RPMI8226 (cell line): ENCODE results near the gene PBX4.

Source experiments
- DNase-seq: peaks from one replicate; pipeline ENCODE4 v3.0.0-alpha.2; 2015

PBX4 gene

GRCh38 chr19:19517235-19517619, 101.3 kb downstream of the PBX4 start:
- no peak for DNase-seq

- DNase-seq: peak; percentile 94
Observed at GRCh38 chr19:19515642-19516519, 102.6 kb downstream of the PBX4 start, which contains the start of gene NDUFA13. NDUFA13 (plus strand) TSS chr19:19516225; CDS start chr19:19516239, 14 bp downstream.

GRCh38 chr19:19514881-19515641, 103.4 kb downstream of the PBX4 start, which contains the start of gene TSSK6:
TSSK6 (minus strand) TSS chr19:19515548; CDS start chr19:19515427, 121 bp downstream.
- DNase-seq: no peak

GRCh38 chr19:19514215-19514657, 104.3 kb downstream of the PBX4 start:
- DNase-seq: no peak

- no peak for DNase-seq
Observed at GRCh38 chr19:19513682-19514081, 104.8 kb downstream of the PBX4 start.
